Measurements from ENCODE around the gene MMP7. TPM values are rescaled to one million over a fixed set of nuclear protein-coding genes. Genes with fewer than 3 reads are reported as not detected.

MMP7 gene
- total RNA-seq, 1 experiment from 2014 or later: 0.61 TPM

DNA sequence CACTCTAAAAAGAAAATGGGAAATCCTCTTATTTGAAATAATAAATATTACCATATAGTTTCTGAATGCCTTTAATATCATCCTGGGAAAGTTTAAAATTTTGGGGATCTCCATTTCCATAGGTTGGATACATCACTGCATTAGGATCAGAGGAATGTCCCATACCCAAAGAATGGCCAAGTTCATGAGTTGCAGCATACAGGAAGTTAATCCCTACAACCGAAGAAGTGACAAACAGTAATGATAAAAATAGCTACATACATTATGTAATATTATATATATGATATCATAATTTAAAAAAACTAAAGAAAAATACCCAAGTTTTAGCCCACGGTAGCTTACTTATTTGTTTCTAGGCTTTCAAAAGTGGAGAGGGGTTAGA, 7.4 kb downstream of the MMP7 start:
- POLR2A ChIA-PET: no interaction called here
- Histone ChIP-seq H3K9me2 (ENCODE audit: insufficient read depth) (no peaks in the 10 kb centered on the region), H3K79me2 (ENCODE audit: insufficient read depth, low read length) (no peaks in the 10 kb centered on the region), H4K20me1 (ENCODE audit: insufficient read depth) (no peaks in the 10 kb centered on the region), H3K9ac (ENCODE audit: low read length) (no peak overlapping the region), H3K27me3 (ENCODE audit: insufficient read depth, low read length) (no peaks in the 10 kb centered on the region), H3K27ac (ENCODE audit: low read depth, low read length) (no peak overlapping the region), H3K4me1 (ENCODE audit: control insufficient read depth in 1 of 2, insufficient read depth in 2 of 2, low read length in 2 of 2) (peaks cover 2 to 9% of the 10 kb centered on the region in 2 experiments; a peak in 2 of 4 replicates), H3K9me3 (ENCODE audit: control insufficient read depth in 1 of 2, insufficient read depth in 1 of 2, low read depth in 1 of 2, low read length in 2 of 2) (no peaks in the 10 kb centered on the region), H3K4me2 (ENCODE audit: low read length) (no peak overlapping the region), H3K36me3 (ENCODE audit: control insufficient read depth in 1 of 2, insufficient read depth in 2 of 2, low read length in 2 of 2) (no peaks in the 10 kb centered on the region), H2AFZ (ENCODE audit: low read depth, low read length, poor library complexity, severe bottlenecking) (no peak overlapping the region), H3K4me3 (replicated peaks in 1 of 2; ENCODE audit: low read depth in 1 of 2, low read length in 2 of 2) (no peak overlapping the region)
- RAD21 ChIA-PET (ENCODE audit: low non-redundant PET in 1 of 2, low total read pairs in 2 of 2, uncharacterized antibody in 2 of 2, unreplicated experiment in 2 of 2): no interaction called here
- intact Hi-C loops (cut with micrococcal nuclease): no loop called here
- CTCF ChIA-PET: no interaction called here
- no peak for ATAC-seq
- DNase-seq (ENCODE audit: low read depth, low spot score): no peak
- BruUV-seq (replicated peaks): no TSS peak
- no peak for TF ChIP-seq ZNF274 (IDR thresholded peaks at IDR 0.05; ENCODE audit: low read depth, low read length)
- no peak for TF ChIP-seq RAD21 (IDR thresholded peaks at IDR 0.05; ENCODE audit: low read depth)
- no peak for TF ChIP-seq MAX (IDR thresholded peaks at IDR 0.05)
- no peak for TF ChIP-seq POLR2A (IDR thresholded peaks at IDR 0.05; ENCODE audit: borderline replicate concordance, extremely low read depth, insufficient read depth, insufficient read length)
- TF ChIP-seq, protein P1, sequence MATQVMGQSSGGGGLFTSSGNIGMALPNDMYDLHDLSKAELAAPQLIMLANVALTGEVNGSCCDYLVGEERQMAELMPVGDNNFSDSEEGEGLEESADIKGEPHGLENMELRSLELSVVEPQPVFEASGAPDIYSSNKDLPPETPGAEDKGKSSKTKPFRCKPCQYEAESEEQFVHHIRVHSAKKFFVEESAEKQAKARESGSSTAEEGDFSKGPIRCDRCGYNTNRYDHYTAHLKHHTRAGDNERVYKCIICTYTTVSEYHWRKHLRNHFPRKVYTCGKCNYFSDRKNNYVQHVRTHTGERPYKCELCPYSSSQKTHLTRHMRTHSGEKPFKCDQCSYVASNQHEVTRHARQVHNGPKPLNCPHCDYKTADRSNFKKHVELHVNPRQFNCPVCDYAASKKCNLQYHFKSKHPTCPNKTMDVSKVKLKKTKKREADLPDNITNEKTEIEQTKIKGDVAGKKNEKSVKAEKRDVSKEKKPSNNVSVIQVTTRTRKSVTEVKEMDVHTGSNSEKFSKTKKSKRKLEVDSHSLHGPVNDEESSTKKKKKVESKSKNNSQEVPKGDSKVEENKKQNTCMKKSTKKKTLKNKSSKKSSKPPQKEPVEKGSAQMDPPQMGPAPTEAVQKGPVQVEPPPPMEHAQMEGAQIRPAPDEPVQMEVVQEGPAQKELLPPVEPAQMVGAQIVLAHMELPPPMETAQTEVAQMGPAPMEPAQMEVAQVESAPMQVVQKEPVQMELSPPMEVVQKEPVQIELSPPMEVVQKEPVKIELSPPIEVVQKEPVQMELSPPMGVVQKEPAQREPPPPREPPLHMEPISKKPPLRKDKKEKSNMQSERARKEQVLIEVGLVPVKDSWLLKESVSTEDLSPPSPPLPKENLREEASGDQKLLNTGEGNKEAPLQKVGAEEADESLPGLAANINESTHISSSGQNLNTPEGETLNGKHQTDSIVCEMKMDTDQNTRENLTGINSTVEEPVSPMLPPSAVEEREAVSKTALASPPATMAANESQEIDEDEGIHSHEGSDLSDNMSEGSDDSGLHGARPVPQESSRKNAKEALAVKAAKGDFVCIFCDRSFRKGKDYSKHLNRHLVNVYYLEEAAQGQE (IDR thresholded peaks at IDR 0.05; ENCODE audit: low read depth): no peak
- TF ChIP-seq POLR2AphosphoS5 (IDR thresholded peaks at IDR 0.05; ENCODE audit: low read depth, low read length): no peak
- no peak for TF ChIP-seq EZH2phosphoT487 (IDR thresholded peaks at IDR 0.05; ENCODE audit: borderline replicate concordance)
- TF ChIP-seq CTCF (IDR thresholded peaks at IDR 0.05 in 2 of 3, conservative IDR thresholded peaks at IDR 0.05 in 1 of 3; ENCODE audit: borderline replicate concordance in 1 of 3, insufficient read depth in 1 of 3, low read depth in 2 of 3, low read length in 2 of 3): no peak
